NCI-H2227 (cell line): ENCODE measurements around the gene FAM120A.
"Not testable (repeated sequence)": the region's sequence is repeated elsewhere in the genome, so short reads cannot be mapped to it uniquely, and the experiment has no call there.

Experiments
- DNase-seq: peaks from one replicate; lab custom pipeline; 2025; ENCODE audit not compliant: unreplicated experiment; lab: John Stamatoyannopoulos, UW

Gene FAM120A, protein sequence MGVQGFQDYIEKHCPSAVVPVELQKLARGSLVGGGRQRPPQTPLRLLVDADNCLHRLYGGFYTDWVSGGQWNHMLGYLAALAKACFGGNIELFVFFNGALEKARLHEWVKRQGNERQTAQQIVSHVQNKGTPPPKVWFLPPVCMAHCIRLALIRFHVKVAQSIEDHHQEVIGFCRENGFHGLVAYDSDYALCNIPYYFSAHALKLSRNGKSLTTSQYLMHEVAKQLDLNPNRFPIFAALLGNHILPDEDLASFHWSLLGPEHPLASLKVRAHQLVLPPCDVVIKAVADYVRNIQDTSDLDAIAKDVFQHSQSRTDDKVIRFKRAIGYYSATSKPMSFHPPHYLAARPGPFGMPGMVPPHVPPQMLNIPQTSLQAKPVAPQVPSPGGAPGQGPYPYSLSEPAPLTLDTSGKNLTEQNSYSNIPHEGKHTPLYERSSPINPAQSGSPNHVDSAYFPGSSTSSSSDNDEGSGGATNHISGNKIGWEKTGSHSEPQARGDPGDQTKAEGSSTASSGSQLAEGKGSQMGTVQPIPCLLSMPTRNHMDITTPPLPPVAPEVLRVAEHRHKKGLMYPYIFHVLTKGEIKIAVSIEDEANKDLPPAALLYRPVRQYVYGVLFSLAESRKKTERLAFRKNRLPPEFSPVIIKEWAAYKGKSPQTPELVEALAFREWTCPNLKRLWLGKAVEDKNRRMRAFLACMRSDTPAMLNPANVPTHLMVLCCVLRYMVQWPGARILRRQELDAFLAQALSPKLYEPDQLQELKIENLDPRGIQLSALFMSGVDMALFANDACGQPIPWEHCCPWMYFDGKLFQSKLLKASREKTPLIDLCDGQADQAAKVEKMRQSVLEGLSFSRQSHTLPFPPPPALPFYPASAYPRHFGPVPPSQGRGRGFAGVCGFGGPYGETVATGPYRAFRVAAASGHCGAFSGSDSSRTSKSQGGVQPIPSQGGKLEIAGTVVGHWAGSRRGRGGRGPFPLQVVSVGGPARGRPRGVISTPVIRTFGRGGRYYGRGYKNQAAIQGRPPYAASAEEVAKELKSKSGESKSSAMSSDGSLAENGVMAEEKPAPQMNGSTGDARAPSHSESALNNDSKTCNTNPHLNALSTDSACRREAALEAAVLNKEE

DNA sequence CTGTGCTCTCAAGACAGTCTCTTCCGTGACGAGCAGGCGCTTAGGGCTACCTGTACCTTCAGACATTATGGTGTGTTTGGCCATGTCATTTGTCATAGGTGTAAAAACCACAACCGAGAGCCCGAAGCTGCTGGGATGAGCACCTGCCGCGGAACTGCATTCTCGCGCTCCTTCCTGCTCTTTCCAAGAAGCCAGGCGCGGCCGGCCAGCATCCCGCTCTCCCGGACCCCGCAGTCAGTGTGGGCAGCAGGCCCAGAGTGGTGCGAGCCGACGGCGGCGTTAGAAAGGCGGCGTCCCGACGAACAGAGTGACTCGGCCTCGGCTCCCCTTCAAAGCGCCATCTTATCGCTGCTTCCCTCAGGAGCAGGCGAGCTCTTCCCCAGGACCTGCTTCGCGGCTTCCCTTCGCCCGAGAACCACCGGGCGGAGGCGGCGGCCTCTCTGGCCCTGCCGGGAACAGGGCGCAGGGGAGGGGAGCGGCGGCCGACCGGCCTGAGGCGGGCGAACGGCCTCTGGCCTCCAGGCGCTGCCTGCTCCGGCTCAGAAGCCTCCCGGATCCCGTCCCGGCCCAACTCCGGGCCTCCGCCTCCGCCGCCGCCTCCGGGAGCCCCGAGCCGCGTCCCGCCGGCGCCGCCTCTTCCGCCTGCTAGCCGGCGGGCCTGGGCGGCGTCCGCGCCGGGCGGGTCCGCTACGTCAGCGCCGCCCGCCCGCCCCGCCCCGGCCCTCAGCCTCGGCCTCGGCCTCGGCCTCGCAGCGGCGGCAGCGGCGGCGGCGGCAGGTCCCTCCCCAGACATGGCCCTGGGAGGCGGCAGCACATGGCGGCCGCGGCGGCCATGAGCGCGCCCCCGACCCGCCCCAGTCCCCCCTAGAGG, at the start of gene FAM120A:
Gene FAM120A, plus strand, starts transcription at position 741 of the 871 bp plus-strand sequence. CDS start 231 bp downstream, outside the sequence.
- peak; percentile 83 for DNase-seq

DNA sequence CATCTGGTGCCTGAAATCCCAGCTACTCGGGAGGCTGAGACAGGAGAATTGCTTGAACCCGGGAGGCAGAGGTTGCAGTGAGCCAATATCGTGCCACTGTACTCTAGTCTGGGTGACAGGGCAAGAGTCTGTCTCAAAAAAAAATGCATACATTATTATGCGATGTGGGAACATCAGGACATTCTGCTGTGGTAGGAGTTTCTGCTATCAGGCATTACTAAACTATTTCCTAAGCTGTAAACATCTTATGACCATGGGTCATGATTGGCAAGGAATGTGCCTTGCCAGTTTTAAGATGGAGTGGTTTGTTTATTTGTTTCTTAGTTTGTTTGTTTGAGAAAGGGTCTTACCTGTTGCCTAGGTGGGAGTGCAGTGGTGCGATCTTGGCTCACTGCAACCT, 45.1 kb upstream of the FAM120A start:
- no peak for DNase-seq

DNA sequence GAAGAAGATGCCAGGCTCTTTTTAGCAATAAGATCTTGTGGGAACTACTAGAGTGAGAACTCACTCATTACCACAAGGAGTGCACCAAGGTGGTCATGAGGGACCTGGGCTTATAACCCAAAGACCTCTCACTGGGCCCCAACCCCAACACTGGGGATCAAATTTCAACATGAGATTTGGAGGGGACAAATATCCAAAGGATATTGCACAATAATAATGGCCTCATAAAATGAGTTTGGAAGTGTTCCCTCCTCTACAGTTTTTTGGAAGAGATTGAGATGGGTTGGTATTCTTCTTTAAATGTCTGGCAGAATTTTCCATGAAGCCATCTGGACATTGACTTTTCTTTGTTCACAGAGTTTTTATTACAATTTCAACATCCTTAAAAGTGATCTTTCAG, 38.0 kb upstream of the FAM120A start:
- no peak for DNase-seq

DNA sequence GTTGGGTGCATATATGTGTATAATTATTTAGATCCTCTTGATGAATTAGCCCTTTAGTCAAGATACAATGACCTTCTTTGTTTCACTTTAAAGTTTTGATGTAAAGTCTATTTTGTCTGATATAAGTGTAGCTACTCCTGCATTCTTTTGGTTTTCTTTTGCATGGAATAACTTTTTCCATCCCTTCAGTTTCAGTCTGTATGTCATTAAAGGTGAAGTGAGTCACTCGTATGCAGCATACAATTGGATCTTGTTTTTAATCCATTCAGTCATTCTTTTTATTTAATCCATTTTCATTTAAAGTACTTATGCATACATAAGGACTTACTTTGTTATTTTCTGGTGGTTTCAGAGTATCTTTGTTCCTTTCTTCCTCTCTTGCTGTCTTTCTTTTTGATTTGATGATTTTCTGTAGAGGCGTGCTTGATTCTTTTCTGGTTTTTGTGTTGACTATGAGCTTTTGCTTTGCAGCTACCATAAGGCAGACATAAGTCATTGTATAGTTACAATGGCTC, 36.3 kb upstream of the FAM120A start:
- no peak for DNase-seq

DNA sequence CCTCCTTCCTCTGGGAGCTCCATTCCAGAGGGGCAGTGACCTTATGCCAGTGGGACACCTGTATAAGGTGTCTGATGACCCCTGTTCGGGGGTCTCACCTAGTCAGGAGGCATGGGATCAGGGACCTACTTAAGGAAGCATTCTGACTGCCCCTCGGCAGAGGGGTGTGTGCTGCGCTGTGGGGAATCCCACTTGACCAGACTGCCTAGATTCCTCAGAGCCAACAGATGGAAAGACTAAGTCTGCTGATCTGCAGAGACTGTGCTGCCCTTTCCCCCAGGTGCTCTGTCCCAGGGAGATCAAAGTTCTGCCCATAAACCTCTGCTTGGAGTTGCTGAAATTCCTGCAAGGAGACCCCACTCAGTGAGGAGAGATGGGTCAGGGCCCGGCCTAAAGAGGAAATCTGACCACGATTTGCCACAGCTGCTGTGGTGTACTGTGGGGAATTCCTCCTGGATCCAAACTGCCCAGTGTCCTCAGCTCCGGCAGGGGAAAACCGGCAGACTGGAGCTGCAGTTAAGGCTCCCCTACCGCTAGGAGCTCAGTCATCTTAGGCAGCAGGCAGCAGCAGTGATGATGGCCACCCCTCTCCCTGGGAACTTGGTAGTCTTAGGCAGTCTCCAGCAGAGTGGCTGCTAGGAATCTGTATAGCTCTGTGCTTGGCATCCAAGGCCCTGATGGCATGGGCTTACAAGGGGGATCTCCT, 34.8 kb upstream of the FAM120A start:
- DNase-seq: no peak

DNA sequence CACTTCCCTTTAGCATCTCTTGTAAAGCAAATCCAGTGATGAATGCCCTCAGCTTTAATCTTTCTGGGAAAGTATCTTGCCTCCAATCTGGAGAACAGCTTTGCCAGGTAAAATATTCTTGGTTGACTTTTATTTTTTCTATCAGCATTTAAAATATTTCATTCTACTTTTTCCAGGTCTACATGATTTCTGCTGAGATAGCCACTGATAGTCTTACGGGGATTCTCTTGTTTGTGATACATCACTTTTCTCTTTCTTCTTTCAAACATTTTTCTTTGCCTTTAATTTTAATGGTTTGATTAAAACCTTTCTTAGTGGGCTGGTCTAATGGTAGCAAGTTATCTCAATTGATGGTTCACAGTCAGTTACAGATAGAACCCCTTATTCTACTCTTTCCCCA, 33.9 kb upstream of the FAM120A start:
- no peak for DNase-seq

DNA sequence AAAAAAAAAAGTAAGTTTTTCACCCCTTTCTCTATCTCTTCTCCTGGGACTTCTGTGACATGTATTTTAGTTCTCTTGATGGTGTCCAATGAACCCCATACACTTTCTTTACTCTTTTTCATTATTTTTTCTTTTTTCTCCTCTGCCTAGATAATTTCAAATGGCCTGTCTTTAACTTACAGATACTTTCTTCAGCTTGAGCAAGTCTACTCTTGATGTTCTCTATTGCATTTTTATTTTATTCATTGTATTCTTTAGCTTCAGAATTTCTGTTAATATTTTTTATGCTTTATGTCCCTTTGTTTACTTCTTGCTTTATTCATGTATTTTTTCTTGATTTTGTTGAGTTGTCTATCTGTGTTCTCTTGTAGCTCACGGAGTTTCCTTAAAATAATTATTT, 32.5 kb upstream of the FAM120A start:
- DNase-seq: no peak

DNA sequence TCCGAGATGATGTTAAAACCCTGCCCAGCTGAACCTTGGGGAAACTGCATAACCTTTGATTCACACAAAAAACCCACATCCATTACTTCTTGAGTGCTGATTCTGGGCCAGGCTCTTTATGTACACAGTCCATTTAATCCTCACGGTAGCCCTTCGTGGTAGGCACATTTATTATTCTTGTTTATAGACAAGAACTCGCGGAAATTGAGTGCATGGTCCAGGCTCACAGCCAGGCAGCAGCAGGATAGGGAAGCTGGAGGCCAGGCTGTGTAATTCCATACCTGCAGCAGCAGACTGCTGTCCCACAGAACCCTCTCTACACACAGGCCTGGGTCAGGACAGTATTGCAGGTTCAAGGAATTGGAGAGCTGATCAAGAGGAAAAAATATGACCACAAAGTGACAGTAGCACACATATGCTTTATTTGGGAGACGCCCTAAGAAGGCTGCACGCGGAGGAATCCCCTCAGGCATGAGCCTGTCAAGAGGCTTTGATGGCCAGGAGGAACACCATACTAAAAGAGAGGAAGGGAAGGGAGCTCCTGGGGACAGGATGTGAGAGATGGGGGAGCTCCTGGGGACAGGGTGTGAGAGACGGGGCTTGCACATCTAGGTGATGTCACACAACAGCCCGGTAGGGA, 28.4 kb upstream of the FAM120A start:
- DNase-seq: no peak

DNA sequence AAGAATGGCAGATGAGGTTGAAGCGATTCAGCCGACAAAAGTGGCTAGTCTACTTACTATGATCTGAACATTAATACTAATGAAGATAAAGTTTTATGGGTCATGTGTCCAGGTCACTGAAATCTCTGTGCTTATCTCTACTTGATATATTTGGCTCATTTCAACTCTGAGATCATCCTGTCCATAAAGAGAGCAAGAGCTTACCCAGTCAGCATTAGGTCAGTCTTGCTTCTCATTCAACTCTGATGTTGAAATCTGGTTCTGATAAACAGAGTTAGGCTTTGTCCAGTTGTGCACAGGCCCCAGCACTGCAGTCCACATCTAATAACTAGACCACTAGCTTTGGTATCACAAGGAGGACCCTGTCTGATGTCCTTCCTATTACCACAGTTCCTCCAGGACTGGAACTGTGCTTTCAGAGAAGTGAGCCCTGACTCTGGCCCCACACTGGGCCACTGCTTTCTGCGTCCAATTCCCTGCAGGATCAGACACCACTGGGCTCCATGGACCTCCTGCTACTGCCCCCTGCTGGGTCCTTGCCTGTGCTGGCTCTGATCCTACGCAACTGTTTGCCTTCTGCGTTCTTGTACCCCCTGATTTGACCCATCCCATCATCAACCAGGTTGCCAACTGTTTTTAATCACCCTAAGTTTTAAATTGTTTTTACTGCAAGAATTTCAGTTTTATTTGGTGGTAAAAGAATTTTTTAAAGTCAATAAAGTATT, 23.7 kb upstream of the FAM120A start:
- DNase-seq: no peak

DNA sequence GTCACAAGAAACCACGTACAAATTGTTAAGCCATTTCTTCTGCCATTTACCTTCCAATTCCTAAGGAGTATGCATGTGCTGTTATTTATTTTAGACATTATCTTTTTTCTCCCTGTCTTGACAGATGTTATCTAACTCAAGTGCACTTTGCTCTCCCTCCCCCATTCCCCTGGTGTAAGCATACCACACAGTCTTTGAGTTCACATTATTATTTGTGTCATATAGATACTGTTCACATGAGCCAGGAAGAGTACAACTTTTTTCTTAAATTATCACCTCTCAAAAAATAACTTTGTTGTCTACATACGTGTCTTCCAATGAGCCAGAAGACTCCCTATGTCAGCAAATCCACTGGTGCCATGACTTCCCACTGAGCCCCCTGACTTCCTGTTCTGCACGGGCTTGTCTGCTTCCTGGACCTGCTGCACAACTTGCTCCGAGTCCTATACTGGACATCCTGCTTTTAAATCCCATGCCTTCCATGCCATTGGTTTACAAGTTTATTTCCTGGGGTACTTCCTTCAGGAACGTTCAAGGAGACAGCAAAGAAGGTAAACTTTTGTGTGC, 19.9 kb upstream of the FAM120A start:
- DNase-seq: no peak

DNA sequence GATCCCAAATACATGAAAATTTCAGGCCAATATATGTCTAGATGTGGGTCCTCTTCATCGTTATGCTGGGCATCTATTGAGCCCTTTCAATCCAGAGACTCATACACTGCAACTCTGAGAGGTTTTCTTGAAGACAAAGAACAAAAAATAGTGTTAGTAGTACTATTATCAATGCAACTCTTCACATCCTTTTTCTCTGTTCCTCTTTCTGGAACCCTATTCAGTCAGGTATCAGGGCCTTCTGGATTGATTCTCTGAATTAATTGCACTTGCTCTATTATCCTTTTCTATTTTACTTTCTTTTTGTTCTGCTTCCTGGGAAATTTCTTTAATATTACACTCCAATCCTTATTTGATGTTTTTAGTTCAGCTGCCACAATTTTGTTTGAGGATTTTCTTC, 18.5 kb upstream of the FAM120A start:
- no peak for DNase-seq

DNA sequence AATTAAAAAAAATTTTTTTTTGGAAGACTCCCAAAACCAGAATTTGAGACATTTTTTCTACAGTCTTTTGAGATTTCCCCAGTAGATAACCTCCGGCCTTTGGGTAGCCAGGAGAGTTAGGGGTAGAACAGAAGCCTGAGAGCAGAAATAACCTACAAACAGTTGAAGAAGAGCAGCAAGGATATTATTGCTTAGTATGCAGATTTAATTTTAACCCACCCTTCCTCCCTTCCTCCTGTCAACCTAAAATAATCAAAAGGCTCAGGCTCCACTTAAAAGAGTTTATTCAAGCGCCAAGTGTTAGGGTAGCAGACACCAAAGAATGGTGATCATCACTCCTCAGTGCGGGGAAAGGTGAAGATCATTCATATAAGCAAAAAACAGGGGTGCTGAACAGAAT, 17.4 kb upstream of the FAM120A start:
- no peak for DNase-seq

DNA sequence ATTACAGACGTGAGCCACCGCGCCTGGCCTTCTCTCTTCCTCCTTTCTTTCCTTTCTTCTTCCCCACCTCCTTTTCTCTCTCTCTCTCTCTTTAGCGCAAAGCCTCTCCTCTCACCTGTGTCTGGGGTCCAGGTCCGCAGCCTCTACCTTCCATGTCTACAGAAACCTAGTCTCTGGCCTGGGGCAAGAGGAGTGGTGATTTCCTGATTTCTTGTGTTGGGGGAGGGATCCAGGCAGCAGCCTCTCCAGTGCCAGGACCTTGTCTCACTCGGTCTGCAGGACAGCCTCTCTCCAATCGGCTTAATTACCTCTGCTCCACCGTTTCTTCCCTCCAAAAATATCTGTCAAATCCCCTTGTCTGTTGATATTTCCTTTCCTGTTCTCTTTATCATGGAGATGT, 16.1 kb upstream of the FAM120A start:
- no peak for DNase-seq

DNA sequence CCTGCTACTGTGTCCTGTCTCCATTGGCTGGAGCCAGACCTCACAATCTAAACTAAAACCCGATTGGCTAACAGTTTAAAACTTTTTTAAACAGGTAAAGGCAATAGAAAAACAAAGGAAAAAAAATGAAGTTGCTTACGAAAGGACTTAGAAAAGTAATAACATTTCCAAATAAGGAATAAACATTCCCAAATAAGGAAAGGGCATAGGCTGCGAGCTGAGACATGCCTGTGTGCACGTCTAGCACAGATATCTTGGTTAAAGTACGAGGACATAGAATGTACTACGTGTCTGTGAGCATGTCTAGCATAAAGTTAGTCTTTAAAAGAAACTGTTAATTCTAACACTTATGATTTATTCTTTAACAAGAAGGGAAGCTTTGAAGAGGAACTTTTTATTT, 15.3 kb upstream of the FAM120A start:
- DNase-seq: no peak

DNA sequence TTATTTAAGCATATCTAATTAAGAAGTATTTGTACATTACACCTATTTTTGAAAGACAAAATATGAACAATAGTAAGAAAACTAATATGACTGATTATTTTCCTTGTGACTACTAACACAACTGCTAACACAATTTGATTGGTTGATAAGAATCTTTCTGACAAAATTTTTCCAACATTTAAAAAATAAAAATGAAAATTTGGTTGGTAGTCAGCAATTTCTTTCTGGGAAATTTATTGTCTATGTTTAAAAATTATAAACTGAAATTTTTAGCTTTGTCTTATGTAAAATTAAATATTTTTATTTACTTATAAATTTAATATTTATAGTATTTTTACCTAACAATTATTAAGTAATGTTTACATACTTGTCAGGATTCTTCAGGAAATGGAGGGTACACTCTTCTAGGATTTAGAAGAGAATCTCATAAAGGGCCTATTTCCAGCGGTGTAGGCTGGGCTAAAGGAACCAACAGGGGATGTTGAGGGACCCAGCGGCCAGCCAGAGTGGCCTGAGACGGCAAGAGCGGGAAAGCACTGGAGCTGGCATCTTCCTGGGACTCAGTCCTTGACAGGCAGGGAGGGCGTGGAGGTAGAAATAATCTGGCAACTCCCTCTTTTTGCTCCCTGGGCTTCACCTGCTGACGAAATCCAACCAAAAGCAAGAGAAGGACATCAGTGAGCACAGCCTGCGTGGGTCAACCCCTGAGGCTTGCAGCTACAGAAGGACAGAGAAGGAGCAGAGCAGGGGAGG, 14.7 kb upstream of the FAM120A start:
- no peak for DNase-seq

DNA sequence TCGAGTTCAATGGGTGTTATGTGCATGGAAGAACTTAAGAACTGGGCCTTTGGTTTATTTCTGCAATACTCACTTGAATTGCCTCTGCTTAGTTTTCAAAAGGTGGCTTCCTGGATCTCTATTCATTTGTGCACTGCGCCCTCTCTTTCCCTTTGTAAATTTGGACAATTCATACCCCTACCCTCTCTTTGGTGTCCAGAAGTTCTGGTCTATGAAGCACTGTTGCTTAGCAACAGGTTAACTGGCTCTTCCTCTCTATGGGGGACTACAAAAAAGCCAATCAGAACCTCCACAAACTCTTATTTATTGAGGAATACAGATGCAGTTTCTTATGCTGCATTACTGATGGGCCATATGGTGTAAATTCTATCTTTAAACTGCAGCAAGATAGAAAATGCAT, 13.5 kb upstream of the FAM120A start:
- no peak for DNase-seq

DNA sequence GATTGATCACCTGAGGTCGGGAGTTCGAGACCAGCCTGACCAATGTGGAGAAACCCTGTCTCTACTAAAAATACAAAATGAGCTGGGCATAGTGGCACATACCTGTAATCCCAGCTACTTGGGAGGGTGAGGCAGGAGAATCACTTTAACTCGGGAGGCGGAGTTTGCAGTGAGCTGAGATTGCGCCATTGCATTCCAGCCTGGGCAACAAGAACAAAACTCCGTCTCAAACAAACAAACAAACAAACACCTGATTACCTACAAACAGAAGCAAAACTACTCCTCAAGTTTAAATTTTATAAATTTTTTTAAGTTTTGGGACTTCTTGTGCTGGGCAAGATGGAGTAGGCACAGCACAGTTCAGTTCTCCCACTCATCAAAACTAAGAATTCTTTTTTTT, 12.2 kb upstream of the FAM120A start:
- not testable (repeated sequence) for DNase-seq
